Activated effector memory CD4-positive, alpha-beta T cell treated with Interleukin-2 at 50 U/mL for 16 hours (primary cell): ENCODE results near the gene VEGFC.

Experiments used
- DNase-seq: peaks from one replicate; pipeline ENCODE4 v3.0.0-alpha.2; 2020

Gene VEGFC

DNA sequence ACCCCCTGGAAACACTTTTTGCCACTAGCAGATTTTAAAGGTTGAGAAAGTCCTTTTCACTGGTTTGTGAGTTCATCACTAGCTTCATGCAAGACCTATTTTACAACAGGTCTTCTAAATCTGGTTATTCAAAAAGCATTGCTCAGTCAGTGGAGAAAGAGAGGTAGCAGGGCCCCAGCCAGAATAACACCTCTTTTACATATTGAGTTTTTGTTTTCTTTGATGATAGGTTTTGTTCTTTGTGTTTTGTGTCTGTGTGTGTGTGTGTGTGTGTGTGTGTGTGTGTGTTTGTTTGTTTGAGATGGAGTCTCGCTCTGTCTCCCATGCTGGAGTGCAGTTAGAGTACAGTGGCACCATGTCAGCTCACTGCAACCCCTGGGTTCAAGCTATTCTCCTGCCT lies 2.7 kb upstream of the VEGFC start:
- no peak for DNase-seq

DNA sequence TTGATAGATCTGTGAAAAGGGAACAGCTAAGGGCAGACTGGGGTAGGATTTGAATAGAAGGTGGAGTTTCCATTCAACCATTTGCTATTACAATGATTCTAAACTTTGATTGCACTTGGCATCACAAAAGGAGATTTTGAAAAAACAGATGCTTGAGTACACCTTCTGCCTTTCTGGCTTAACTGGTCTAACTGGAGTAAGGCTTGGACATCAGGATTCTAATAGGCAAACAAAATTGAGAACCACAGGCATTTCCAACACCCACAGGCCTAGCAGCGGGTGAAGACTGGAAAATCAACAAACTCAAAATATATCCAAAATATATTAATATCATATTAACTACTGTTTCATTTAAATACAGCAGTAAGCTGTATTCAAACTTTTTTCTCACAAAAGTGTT lies 1.9 kb upstream of the VEGFC start:
- DNase-seq = no peak

DNA sequence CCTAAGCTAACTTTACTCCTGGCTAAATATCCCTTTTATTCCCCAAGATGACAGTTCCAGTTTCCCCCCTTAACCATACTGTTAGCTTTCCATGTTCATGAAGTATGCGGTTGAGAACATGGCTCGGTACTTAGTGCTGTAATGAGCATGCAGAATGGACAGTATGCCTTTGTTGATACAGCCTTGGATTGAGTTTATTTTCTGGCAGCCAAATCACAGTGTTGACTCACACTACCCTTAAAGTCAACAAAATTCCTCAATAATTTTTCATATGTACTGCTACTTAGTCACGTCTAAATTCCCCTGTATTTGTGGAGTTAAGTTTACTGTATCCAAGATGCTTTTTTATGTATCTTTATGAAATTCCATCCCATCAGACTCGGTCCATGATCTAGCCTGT lies 1.4 kb upstream of the VEGFC start:
- no peak for DNase-seq

DNA sequence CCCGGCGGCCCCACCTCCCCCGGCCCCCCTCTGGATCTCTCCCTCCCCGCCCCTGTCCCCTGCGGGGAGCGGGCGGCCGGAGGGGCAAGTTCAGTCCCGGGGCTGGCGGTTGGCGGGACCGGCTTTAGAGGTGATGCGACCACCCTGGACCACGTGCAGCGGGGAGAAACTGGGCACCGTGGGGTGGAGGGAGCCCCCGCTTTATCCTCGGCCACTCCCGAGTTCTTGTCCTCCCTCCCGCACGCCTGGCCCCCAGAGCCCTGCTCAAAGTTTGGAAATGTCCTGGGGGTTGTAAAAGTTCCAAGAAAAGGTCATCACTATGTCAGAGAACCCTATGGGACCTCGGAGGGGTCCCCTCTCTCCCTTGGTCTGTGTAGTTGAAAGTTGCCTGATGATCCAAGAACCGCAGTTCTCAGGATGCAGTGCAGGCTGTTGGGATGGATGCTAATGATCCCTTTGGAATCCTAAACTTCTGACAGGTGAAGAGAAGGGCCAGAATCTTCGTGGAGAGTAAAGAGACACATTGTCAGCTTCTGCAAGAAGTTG lies 411 bp upstream of the VEGFC start:
- no peak for DNase-seq

DNA sequence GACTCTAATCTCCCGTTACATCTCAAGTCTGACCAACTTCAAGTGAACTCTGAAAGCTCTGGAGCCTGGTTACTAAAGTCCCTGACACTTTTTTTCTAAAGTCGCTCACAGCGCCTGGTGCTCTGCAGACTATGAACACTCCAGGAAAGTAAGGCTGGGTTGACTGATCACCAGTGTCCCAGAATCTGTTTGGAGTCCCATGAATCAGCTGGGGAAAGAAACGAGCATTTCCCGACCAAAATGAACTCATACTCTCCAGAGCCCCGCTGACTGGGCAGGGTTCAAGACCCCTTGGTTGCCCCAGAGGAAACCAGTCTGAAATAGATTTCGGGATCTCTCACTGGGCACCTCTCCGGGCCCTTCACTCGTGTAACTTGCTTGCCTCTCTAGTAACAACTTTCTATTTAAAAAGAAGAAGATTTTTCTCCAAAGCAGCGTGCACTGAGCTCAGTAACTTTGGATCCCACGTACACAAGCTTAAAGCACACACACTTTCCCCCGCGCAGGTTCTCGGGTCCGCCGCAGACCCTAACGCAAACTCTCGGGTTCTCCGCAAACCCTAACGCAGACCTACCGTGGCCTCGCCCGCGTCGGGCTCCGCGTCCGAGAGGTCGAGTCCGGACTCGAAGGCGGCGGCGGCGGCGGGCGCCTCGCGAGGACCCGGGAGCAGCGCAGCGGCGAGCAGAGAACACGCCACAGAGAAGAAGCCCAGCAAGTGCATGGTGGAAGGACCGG lies 964 bp downstream of the VEGFC start:
- no peak for DNase-seq

DNA sequence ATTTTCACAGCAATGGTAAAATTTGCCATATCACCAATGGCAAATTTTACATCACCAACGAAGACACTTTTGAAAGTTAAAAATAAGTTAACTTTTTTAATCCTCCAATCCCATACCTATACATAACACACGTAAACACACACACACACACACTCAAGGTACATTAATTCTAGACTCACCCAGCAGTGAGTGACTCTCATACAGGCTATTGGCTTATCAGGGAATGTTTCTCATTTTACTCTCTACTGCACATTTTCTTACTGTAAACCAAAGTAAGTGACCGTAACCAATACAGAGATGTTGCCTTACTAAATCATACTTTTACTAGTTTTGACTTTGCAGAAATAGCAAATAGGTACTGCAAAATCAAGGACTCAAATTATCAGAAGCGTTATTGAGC lies 2.3 kb downstream of the VEGFC start:
- DNase-seq = no peak

DNA sequence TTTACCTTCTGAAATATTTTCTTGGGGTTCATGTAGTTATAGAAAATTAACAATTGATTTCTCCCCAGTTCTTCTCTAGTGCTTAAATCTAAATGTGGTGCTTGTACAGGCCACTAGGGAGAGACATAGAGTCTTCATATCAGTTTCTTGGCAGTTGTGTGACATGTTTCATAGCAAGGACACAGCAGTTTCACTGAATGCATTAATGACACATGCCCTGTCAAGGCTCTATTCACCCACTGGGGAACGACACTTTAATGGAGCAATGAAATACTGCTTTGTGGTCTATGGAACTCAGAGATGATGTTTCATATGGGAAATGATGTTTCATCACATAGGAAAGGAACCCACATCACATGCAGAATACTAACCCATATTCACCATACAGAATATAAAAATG lies 2.8 kb downstream of the VEGFC start:
- DNase-seq = no peak

DNA sequence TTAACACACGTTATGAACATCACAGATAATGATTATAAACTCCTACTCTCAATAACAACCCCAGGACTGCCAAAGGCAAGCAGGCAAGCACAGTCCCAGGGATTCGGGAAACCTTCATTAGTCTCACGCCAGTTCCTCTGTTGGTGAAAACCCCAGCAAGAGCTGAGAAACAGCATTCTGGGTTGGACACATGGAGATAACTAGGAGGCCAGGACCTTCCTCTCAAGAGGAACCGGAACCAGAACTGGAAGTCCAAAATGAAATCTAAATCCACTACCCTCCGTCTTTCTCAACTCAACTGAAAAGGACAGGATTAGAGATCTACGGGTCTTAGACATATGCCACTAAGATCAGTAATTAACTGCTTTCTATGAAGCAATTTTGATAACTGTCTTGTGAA lies 3.8 kb downstream of the VEGFC start:
- DNase-seq = no peak

DNA sequence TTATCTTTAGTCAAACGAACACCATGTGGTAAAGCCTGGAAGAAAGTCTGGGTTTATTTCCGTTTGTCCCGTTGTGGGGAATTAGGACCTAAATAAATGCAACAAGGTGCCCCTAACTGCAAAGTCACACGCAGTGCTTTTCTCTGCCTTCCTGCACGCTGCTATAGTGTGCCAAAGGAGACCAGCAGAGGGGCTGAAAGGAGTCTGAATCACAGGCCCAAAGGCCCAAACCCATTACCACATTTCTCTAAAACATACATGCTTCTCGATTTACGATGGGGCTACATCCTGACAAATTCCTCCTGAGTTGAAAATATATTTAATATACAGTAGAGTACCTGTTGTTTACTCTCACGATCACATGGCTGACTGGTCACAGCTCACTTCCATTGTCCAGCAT lies 4.5 kb downstream of the VEGFC start:
- DNase-seq = no peak

DNA sequence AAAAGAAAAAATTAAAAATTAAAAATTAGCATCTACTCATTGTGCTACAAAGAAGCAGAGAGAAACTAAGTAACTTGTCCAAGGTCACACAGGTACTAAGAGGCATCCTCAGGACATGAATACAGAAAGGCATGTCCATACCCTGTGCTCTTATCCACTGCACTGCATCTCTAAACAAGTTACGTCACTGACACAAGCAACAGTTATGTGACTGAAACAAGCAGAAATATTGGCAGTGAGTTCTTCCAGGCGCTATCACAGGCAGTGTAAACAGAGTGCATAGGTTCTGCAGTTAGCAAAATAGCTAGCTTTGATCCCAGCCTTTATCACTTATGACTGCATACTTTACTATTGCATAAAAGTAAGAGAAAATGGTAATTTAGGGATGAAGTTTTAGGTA lies 7.9 kb downstream of the VEGFC start:
- no peak for DNase-seq

DNA sequence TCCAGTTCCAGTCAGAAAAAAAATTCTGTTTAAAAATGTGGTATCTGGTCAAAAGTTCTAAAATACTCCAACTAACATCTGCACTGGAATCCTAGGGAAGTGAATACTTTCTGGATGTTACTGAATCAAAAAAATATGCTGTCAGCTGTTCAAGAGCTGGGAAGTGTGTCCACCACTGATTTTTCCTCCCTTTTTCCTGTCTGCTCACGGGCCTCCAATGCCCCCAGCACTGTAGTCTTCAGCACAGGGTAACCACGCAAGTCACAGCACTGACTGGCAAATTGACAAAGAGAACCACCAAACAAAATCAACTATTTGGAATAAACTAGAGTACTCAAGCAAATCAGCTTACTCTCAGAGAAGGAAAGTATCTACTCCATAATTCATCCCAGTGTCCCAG lies 9.9 kb downstream of the VEGFC start:
- no peak for DNase-seq

DNA sequence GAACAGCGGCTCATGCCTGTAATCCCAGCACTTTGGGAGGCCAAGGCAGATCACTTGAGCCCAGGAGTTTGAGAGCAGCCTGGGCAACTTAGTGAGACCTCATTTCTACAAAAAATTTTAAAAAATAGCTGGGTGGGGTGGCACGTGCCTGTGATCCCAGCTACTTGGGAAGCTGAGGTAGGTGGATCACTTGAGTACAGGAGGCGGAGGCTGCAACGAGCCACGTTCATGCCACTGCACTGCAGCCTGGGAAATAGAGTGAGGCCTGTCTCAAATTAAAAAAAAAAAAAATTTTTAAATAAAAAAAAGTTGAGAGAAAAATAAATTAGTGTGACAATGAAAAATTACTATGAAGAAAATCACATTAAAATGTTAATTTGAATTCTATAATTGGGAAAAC lies 10.5 kb downstream of the VEGFC start:
- no peak for DNase-seq

DNA sequence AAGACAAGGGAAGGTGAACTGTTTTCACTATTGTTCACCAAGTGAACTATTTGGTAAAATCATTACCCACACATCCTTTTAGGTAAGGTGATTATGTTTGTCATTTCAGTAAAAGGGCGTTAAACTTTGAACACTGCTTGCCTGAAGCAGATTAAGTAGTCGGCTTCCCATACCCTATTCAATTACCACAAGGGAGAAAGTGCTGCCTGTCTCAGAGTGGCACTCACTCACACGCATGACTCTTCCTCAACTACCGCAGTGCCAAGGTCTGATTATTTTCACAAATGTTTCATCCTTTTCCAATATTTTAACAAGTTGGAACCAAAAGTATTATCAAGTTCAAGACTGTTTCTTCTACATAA lies 11.0 kb downstream of the VEGFC start:
- DNase-seq = no peak

DNA sequence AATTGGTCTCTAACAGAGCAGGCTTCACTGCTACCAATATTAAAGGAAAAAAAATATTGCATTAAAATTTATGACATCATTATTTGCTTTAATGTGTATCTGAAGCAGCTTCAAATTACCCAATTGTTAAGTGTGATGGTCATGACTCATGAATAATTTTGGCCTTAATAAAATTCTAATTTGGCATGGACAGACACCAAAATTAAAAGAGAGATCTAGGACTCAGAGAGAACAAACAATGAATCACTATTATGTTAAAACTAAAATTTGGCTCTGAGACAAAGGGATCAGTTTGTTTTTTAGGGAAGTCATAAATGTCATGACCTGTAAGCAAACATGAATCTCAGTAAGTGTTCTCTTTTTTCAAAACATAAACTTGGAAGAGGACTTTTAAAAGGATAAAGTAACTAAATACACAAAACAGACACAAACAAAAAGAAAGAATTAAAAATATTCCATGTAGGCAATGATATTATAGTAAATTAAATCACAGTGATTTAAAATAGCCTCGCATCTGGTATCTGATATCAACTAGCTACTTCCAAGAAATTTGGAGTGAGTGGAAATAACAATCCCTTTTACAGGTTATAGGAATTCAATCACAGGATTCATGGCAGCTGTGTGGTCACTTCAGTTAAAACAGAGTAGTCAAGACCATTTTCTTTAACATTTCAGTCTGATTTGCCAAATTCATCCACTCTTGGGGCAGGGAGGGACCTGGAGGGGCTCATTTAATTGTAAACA lies 11.6 kb downstream of the VEGFC start:
- no peak for DNase-seq

DNA sequence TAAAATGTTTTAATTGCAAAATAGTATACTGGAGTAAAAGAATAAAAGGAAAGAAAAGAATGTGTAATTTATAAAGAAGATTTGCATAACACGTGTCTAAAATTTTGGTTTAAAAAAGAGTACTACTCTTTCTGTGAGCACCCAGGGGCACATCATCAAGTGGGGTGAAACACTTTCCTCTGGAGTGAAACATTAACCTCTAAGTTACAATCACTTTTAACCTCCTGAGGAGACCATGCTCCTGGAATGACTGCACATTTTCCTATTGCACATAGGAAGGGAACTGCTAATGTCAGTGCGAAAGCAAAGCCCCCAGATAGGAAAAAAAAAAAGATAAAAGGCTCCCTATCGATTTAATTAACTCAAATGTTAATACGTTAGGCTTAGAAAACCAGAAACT lies 13.3 kb downstream of the VEGFC start:
- DNase-seq = no peak

DNA sequence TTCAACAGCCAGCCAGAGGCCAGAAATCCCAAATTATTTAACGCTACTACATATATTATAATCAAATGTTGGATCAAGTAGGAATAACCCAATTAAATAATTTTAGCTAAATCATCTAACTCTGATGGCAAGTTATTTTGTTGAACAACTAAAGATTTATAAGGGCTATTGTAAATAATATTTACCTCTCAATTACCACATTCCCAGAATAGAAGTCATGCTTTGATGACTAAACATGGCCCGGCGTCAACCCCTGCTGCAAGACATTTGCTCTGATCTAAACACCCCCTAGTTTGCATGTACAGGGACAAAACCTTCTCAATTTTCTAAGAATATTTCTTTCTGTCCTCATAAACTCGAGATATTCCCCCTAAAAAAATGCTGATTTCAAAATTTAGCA lies 14.2 kb downstream of the VEGFC start:
- DNase-seq = no peak

DNA sequence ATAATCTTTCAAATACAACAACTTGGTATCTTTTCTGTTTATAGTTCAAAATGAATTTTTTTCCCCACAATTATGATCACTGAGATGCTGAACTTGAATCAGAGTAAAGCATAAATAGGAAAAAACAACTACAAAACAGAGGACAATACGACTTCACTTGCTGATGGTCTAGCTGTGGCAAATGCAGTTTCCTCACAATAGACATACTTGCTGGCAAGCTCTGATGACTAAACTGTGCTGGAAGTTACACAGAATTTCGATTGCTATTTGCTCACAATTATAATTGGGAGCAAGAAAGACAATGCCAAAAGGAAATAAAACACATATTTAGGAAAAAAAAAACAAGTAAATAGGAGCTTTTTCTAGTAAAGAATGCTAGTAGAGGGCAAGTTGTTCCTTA lies 14.7 kb downstream of the VEGFC start:
- no peak for DNase-seq

DNA sequence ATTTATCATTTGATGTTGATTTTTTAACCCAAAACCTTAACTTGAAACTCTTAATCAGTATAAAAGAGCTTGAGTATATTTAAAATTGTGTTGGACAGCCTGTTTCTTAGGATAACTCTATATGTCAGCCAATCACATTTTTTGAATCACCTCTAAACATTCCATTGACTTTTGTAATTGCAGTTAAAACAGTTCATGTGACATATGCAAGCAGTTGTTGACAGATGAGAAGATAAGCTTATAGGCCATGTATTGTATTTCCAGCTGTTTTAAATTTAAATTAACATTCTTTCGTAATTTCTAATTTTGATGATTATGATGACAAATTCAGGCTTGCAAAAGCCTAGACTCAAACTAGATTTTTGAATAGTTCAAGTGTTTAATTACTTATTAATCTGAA lies 17.4 kb downstream of the VEGFC start:
- DNase-seq = no peak

DNA sequence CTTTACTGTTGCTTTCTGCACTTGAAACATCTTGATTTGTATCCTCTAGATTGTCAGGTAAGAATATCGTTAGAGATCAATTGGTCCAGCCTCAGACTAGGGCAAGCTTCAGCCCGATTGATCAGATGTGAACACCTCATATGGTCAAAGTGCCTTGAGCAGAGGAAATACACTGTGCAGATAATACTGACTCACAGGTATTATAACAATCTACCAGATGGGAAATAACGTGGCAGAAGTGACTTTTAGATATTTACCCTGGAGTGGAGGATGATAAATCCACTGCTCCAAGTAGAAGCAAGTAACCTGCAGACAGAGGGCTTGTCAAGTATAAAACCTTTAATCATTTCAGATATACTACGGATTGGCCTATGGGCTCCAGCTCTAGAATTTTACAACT lies 17.9 kb downstream of the VEGFC start:
- DNase-seq = no peak

DNA sequence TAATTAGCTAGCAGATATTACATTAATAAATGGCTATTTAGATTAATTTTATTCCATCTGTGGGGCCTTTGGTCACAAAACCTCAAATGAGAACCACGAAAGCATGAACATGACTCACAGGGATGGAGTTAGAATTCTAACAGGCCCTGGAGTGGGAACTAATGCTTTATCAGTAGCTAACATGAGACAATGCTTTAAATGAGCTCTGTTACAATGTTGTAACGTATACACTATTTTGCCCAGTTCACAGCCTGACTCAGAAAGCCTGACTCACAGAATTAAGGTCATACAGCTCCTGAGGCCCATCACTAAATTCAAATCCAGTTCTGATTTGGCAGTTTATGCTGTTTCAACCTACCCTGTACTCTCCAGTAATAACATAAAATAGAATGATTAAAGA lies 23.2 kb downstream of the VEGFC start:
- DNase-seq = no peak

DNA sequence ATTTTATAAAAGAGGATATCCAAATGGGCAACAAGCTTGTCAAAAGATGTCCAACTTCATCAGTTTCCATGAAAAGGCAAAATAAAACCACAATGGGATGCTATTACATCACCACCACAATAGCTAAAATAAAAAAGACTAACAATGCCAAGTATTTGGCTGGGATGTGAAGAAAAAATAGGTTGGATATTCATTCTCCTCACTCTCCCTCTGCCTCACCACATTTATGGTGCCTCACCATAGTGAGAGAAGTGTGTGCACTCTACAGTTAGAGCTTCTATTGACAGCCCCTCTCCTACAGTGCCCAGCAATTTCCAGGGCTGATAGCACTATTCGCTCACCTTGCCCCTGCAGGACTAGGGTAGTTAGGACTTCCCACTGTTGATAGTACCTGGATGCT lies 25.5 kb downstream of the VEGFC start:
- no peak for DNase-seq

DNA sequence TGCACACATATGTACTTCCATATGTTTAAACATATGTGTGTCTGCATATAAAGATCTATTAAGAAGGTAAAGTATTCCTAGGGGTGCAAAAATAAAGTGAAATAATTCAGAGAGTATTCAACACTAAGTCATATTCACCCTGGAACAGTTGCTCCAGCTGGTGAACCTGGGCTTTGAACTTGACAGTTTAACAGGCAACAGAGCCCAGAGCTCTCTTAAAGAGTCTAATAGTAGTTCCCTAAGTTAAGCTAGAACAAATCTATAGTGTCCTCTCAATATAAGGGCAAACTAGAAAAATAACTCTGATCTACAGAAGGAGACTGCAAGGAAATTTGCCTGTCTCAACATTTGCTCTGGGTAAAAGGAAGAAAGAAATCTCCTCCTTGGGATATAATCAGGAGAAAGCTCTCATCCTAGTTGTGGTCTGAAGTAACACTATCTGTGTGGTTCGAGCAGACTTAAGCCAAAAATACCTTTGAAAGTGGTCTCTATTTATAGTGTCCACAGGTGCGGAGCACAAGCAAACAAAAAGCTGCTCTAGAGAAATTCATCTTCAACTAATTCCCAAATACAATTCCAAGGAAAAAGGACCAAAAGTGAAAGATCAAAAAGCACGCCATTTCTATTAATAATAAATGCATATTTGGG lies 29.9 kb downstream of the VEGFC start:
- no peak for DNase-seq

DNA sequence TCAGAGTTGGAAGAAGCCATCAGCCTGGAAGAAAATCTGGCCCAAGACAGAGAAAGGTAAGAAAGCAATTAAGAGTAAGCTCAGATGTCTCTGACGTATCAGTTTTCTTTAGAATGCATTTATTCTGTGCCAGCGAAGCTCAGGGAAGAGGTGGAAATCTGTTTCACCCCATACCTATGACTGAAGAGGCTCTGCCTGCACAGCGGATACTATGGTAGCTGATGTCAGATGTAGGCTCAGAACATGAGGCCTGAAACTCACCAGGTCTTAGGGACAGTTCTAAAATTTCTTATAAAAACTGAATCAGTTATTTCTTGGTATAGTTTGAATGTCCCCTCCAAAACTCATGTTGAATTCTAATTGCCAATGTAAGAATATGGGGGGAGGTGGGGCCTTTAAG lies 30.9 kb downstream of the VEGFC start:
- no peak for DNase-seq

DNA sequence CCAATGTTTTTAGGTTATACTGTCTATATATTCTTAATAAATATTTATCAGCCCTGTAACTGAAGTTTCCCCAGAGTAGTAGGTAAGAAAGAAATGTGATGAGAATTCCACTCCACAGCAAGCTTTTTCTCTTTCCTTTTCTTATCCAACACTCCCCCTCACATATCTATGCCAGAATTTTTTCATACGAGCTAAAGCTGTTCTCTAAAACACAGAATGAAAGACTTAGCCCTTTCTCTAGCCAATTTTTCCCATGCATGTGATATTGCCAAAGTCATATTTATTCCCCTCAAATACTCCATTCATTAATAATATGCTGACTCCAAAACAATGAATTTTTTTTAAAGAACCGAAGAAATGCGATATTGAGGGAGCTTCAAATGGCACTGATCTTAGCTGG lies 32.3 kb downstream of the VEGFC start:
- no peak for DNase-seq
